GM18907 (cell line): ENCODE data around the gene IFT27.
"Not testable (repeated sequence)": the region's sequence is repeated elsewhere in the genome, so short reads cannot be mapped to it uniquely, and the experiment has no call there.

Experiments used
- ATAC-seq: cut with Tn5 transposase; IDR thresholded peaks from one replicate; pipeline ENCODE4 v1.9.1; 2021; ENCODE audit warnings: mild to moderate bottlenecking, moderate library complexity; ENCODE audit not compliant: unreplicated experiment

IFT27 gene

DNA sequence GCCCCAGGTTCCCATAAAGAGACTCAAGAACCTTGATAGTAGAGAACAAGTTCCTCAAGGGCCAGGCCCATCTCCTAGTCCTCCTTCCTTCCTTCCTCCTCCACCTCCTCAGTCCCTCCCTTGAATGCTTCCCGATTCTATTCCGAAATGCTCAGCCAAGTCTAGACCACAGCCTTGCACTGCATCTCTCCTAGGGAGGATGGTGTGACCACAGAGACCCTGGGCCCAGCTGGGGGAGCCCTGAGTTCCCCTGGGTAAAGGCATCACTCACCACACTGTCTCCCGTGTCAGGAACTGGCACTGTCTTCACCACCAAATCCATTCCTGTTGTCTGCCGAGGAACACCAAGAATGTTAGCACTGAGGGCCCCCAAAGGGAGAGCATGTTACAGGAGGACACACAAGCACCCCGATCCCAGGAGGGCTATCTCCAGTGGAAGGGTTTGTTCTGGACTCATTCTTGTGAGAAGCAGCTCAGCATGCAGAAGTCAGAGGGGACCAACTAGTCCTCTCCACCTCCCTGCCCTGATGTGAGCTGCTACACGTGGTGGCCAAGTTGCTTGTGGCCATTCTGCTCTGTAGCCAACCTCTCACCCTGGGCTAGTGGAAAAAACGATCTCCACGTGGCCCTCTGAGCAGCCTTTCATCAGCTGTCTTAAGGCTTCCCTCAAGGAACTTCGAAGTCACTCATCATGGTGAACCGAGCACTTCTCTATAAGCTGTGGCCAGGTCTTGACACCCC, 8.7 kb downstream of the IFT27 start:
- ATAC-seq: no peak

DNA sequence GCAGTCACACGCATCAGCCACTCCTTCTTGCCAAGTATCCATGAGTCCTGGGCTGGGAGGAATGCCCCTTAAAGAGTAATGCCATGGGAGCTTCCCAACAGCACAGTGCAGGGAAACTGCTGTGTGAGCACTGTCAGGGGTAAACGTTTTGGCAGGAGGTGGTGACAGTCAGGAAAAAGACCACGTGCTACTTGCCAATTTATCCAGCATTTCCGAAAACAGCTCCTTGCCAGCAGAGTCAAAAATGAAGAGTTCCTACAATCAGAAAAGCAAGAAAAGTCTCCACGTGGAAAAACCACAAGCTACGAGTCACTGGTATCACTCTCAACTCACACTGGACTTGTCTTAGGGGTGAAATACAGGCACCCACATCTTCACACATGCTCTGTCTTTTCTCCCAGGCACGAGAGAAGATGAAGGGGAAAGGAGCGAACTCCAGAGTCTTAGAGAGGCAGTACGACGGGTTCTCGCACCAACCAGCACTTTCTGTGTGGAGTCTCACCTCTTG, 9.9 kb downstream of the IFT27 start:
- ATAC-seq: no peak

GRCh38 chr22:36765131-36765942, 10.6 kb downstream of the IFT27 start:
- no peak for ATAC-seq

DNA sequence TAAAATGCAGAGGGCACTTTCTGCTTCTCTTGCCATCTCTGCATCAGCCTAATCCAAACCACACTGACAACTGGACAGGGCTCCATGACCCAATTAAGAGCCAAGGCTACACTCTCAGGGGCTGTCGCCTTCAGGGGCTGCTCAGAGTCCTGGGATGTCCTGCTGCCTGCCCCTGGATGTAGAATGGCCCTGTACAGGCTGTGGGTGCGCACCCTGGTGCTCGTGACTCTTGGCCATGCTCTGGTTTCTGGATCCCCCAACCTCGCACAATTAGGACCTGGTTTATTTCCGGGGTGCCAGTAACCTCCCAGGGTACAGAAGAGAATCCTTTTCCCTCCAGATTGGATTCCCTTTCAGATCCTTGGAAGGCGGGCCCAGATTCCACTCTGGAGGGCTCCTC, 11.3 kb downstream of the IFT27 start:
- no peak for ATAC-seq

- ATAC-seq: no peak
Observed at GRCh38 chr22:36764060-36764459, 11.9 kb downstream of the IFT27 start.

DNA sequence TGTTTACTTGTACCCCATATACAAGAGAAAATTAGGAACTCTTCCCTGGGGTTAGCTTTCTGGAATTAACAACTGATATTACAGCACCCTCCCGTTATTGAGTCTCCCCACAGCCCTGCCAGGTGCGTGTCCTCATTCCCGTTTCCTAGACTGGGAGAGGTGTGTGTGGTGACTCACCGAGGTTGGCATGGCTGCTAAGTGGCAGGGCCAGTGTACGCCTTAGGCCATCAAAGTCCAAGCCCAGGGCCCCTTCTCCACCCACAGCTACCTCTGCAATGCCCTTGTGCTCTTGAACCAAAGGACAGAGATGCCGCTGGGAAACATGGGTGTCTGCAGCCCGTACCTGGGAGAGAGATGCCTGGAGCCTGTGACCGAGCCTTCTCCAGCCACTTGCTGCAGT, 12.3 kb downstream of the IFT27 start:
- ATAC-seq: no peak

- no peak for ATAC-seq
Observed at GRCh38 chr22:36762687-36763260, 13.1 kb downstream of the IFT27 start.

DNA sequence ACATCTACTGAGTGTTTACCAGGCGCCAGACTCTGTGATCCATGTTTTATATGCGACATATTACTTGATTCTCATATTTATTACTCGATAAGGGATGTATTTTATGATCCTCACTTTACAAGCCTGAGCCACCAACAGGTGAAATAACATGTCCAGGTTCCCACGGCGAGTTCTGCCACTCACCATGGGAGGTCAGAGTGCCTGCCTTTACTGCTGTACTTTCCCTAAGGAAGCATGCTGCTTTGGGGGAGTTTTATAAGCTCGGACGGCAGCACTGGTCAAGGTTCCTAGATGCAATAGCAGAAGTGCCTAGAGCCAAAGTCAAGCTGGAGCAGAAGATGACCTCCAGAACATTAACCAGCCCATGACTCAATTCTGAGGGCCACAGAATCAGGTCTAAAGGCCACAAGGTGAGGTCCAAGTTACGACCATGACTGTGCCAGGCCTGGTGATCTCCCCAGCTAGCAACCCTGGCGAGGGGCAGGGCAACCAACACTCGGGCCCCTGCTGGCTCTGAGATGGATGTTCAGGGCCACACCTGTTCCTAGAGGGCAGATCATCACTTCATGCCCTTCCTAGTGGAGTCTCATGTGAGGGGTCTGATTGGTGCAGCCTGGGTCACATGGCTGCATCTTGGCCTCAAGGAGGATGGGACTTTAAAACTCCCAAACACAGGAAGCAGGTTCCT, 14.2 kb downstream of the IFT27 start:
- no peak for ATAC-seq

- ATAC-seq: no peak
Observed at GRCh38 chr22:36760786-36761185, 15.1 kb downstream of the IFT27 start.

DNA sequence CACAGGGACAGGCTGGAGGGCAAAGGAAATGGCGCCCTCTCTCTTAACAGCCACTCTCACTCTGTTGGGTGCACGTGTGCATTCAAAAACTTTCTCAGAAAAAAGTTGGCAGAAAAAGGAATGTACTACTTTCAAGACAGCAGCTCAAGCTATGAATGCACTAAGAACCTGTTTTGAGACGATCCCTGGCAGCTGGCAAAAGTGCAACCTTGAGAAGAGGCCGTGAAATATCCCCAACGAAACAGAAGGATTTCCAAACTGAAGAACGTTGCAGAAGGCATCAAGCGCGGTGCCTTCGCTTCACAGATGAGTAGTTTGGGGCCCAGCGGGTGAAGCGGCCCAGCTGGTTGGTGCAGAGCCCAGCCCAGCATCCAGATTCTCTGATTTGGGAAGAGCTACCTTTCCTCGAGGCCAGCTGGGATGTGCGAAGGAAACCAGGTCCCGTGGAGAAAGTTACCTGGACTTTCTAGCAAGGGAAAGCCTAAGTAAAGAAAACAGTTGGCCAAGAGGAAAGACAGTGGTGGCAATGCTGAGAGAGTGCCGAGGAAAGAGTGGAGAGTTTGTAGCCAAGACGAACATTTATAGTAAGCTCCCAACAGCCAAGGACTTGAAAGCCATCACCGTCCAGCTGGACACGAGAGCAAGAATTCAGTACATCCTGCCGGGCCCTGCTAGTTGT, 16.3 kb downstream of the IFT27 start:
- ATAC-seq: no peak

DNA sequence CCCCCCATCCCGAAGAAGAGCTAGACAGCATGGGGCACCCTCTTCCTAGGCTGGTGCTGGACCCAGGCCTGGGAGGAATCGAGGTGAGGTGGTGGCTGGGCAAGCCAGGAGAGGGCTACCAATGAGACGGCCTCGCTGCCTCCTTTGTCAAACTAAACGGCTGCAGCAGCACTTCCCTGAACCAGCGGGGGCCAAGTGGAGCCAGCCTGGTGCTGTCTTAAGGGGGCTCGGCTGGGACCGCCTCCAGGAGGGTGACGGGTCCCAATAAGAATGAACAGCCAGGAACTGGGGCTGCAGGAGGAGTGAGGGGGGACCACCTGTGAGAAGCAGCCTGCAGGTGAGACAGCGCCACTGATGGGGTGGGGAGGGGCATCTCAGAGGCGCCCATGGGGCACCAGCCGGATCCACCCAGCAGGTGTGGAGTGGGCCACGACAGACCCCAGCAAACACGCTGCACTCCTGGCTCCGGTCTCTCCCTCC, 17.1 kb downstream of the IFT27 start:
- no peak for ATAC-seq

- no peak for ATAC-seq
Observed at GRCh38 chr22:36757668-36758211, 18.2 kb downstream of the IFT27 start.

- no peak for ATAC-seq
Observed at GRCh38 chr22:36756746-36757655, 18.9 kb downstream of the IFT27 start.

DNA sequence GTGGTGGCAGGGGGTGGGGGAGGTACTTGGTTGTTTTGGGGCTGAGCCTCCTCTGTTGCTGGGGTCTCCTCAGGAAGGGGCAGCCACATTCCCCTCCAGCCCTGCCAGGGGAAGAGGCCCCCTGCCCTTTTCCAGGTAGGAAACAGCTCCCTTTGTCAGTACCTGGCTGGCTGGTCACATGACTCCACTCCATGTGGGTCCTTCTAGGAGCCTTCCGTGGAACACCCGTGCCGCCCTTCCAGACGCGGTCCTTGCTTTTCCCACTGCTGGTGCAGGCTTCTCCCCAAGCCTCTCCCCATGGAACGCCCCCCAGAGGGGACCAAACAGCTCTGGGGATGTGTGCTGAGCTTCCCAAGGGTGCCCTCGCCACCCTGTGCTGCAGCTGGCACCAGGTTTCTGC, 19.9 kb downstream of the IFT27 start:
- ATAC-seq: no peak

- ATAC-seq: no peak
Observed at GRCh38 chr22:36755316-36755715, 20.6 kb downstream of the IFT27 start.

GRCh38 chr22:36754881-36755280, 21.0 kb downstream of the IFT27 start:
- not testable (repeated sequence) for ATAC-seq

DNA sequence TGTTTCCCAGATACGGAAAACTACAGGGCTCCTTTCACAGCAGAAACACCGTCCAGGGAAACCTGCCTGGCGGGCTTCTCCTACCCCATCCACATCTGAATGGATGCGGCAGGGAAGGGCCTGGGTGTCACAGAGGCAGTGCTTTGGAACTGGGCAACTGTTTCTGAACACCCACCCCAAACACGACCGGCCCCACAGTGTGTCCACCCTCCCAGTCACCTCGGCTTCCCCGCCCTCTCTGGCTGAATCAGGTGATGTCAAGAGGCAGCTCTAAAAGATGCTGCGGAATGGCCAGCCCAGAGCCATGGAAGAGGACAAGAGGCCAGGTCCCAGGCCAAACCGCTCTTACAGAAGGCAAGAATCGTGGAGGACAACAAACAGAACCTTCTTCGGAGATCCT, 22.0 kb downstream of the IFT27 start:
- no peak for ATAC-seq

DNA sequence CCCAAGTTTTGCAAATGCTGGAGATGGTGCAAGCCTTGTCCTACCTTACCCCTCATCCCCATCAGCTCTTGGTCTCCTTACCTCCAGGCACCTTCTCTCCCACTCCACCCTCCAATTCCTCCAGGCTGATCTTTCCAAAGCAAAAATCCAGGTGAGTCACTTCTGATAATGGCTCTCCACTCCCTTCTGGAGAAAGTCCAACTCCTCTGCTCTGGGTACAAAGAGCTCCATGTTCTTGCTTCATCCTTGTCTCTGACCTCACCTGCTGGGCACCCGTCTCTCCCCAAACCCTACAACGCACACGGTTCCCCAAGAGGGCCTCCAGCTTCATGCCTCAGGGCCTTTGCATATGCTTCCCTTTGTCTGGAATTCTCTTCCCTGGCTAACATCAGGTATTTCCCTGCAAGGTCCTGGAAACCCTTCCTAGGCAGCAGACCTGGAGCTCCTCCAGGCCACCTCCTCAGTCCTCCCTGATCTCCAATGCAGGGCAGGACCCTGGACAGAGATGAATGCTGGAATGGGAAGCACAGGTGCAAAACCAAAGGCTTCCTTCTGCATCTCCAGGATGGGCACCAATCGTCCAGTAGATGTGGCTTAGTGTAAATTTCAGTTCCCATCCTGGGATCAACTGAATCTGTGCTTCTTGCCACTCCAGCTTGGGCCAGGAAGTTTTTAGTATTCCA, 22.7 kb downstream of the IFT27 start:
- ATAC-seq: no peak
